Stomach smooth muscle (tissue), 2 donors: ENCODE results near the gene POLR1A.

ENCODE experiments used
- H3K27ac ChIP-seq: one replicate; pipeline ENCODE4 v1.7.0; 2013; ENCODE audit warnings: mild to moderate bottlenecking, low read length, inconsistent platforms
- H3K27me3 ChIP-seq, 2 donors: one replicate each; pipeline ENCODE4 v1.7.0; 2013; ENCODE audit warnings: low read length in 2 of 2; ENCODE audit not compliant: insufficient read depth in 2 of 2, control insufficient read depth in 1 of 2
- H3K36me3 ChIP-seq, 2 donors: one replicate each; pipeline ENCODE4 v1.7.0; 2013; ENCODE audit warnings: low read length in 2 of 2; ENCODE audit not compliant: control insufficient read depth in 2 of 2, insufficient read depth in 2 of 2
- H3K4me1 ChIP-seq: one replicate; pipeline ENCODE4 v1.7.0; 2013; ENCODE audit warnings: low read length; ENCODE audit not compliant: control insufficient read depth, insufficient read depth
- H3K4me3 ChIP-seq, 2 donors: one replicate each; pipeline ENCODE4 v1.7.0; 2013; ENCODE audit warnings: low read length in 2 of 2
- H3K9ac ChIP-seq, 2 donors: one replicate each; pipeline ENCODE4 v1.7.0; 2013; ENCODE audit warnings: low read length in 2 of 2, mild to moderate bottlenecking in 1 of 2
- H3K9me3 ChIP-seq, 2 donors: one replicate each; pipeline ENCODE4 v1.7.0; 2013; ENCODE audit warnings: low read length in 2 of 2; ENCODE audit not compliant: control insufficient read depth in 2 of 2
- donor health status: healthy.
- donor health status: Pancreatic carcinoma.

The POLR1A gene

DNA sequence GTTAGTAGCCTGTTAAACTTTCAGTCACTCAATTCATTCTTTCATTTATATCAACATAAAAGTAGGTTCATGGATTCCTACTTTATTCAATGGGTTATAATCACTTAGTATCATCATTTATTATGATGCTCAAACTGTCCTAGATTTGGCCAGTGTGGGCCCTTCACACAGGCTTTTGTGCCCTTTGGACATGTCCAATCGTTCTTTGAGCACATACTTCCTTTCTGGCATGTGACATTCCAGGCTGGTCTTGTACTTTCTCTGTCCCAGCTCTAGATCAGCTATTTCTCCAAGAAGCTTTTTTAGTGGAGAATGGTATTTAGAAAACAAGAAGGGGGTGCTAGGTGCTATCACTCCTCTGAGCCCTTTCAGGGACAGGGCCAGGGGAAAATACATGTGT, 11.5 kb downstream of the POLR1A start:
- no peaks in the 10 kb centered on the region for H3K9me3 ChIP-seq
- no peak overlapping the region for H3K27ac ChIP-seq
- H3K27me3 ChIP-seq: no peaks in the 10 kb centered on the region
- H3K4me3 ChIP-seq: no peak overlapping the region
- H3K4me1 ChIP-seq: no peaks in the 10 kb centered on the region
- no peak overlapping the region for H3K9ac ChIP-seq
- H3K36me3 ChIP-seq: peaks cover 32 to 33% of the 10 kb centered on the region in 2 donors

DNA sequence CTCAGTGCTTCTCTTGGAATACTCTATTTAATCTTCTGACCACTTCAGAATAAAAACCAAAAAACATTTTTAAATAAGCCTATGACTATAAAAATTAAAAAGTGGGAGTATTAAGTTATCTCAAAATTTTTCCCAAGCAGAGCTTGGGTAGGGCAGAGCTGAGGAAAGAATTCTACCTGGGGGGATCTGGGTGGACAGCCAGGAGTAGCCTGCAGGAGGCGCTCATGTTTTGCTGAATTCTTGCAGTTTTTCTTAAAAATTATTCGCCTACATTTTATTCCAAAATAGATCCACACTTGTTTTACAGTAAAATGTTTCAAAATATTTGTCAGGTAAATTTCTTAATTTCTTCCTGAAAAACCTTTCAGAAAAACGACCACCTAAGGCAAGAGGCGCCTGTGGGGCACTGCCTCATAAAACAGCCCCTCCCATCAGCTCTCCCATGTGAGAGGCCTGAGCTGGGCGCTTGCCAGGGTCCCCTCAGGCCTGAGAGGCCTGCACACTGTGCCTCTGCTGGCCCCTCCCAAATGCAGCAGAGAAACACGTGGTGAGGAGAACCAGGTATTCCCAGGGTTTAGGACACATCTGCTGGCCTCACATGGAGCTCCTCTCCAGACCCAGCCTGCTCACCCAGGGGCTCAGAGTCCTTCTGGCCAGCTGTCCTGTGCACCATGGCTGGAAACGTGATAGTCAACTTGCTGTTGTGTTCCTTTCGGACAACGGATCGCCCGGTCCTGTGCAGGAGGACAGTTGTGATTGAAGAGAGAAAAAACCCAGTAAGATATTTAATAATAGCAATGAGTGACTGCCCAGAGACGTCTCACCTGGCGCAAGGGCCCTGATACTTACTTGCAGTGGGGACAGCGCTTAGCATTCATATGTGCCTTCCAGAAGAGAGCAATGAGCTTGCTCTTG, 17.5 kb downstream of the POLR1A start:
- no peaks in the 10 kb centered on the region for H3K27me3 ChIP-seq
- H3K4me1 ChIP-seq: no peaks in the 10 kb centered on the region
- no peak overlapping the region for H3K27ac ChIP-seq
- H3K36me3 ChIP-seq: peaks cover 33 to 41% of the 10 kb centered on the region in 2 donors
- H3K4me3 ChIP-seq: no peak overlapping the region
- no peaks in the 10 kb centered on the region for H3K9me3 ChIP-seq
- no peak overlapping the region for H3K9ac ChIP-seq

DNA sequence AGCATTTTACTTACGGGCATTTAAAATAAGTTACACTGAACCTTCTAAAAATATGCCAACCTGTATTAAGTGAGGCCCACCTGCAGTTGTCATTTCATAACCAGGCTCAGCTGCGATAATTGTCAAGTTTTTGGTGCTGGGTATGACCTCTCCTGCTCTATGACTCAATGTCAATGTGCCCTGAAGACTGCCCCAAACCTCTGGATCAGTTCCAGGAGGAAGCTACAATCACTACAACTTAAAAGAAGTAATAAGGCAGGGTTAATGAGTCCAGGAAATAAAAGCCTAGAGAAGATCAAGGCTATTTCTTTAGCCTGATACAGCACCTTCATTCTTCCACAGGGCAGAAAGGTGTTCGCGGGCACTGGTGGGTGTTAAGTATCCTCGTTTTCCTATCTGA, 22.9 kb downstream of the POLR1A start:
- no peak overlapping the region for H3K9ac ChIP-seq
- no peak overlapping the region for H3K27ac ChIP-seq
- H3K27me3 ChIP-seq: no peaks in the 10 kb centered on the region
- H3K4me3 ChIP-seq: no peak overlapping the region
- peaks cover 31 to 35% of the 10 kb centered on the region in 2 donors for H3K36me3 ChIP-seq
- no peaks in the 10 kb centered on the region for H3K9me3 ChIP-seq
- H3K4me1 ChIP-seq: peaks cover 12% of the 10 kb centered on the region

DNA sequence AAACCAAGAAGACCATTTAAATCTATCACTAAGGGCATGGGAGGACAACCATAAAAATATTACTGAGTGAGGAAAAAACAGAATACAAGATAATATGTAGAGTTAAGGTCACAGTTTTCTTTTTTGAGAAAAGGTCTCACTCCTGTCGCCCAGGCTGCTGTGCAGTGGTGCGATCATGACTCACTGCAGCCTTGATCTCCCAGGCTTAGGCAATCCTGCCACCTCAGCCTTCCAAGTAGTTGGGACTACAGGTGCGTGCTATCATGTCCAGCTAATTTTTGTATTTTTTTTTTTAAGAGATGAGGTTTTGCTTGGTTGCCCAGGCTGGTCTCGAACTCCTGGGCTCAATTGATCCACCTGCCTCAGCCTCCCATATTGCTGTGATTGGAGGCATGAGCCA, 24.0 kb downstream of the POLR1A start:
- H3K27ac ChIP-seq: no peak overlapping the region
- no peaks in the 10 kb centered on the region for H3K9me3 ChIP-seq
- peaks cover 33 to 39% of the 10 kb centered on the region in 2 donors for H3K36me3 ChIP-seq
- H3K27me3 ChIP-seq: no peaks in the 10 kb centered on the region
- H3K9ac ChIP-seq: no peak overlapping the region
- peaks cover 12% of the 10 kb centered on the region for H3K4me1 ChIP-seq
- no peak overlapping the region for H3K4me3 ChIP-seq

DNA sequence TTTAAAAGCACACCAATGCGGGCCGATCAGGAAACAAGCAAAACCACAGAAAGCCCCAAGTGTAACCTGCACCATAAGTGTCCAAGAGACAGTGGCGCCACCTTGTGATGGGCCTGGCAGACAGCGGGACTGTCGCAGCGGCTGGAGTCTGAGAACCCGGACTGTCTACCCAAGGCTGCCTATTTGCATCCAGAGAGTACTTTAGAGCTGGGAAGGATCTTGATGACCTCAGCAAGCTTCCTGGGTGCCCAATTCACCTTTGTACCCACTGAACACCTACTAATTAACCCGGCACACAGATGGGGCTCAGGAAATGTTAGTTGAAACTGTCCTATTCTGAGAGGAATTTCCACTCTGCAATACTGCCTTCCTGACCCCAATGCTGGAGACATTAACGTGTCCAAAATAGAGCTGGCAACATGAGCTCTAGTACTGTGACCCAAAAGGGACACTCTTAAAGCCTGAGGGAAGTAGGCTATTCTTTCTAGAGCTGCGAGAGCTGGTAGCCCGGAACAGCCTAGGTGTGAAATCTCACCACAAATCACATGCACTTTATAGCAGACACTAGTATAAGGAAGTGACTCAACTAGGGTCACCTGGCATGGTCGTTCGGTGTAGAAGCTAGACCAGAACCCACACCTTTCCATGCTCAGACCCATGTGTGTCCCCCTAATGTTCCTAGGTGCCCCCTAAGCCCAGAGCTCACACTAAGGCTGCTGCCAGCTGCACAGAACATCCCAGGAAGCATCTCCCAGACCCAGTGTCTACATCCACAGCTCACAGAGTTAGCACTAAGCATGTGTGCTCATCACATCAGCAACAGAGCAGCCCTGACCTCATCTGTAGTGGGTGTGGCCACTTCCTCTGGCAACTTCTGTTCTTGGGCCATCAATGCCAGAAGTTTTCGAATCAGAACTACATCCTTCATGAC, 25.4 kb downstream of the POLR1A start:
- Histone ChIP-seq H3K4me1 (peaks cover 12% of the 10 kb centered on the region), H3K9me3 (no peaks in the 10 kb centered on the region), H3K36me3 (peaks cover 36 to 39% of the 10 kb centered on the region in 2 donors), H3K27me3 (no peaks in the 10 kb centered on the region), H3K27ac (no peak overlapping the region), H3K4me3 (no peak overlapping the region), H3K9ac (no peak overlapping the region)

DNA sequence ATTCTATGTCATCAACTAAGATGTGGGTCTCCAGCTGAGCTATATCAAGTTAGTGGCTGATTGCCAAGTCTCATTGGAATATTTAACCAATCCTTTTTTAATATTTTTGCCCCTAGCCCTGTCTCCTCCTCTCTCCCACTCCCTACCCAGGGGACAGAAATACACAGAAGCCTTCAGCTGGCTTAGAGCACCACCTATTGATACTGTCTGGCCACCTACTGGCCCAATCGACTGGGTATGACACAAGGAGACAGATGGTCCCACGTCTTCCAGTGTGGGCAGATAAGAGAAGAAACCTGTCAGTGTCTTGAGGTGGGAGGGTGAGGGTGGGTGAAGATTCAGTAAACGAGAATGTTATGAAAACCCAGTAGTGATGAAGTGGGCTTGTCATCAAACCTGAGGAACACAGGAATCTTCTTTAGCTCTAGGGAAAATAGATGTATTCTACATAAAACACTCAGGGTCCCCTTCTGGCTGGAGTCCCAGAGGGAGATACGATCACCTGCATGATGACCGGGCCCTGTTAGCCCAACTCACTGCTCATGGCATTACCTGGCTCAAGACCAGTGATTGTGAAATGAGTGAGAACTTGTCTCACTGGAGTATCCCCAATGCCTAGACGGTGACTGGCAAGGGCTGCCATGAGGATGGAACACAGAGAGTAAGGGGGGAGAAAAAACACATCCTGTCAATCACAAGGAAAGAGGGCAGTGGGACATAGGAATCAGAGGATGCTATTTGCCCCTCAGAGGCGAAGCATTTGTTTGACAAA, 26.7 kb downstream of the POLR1A start:
- H3K36me3 ChIP-seq: peaks cover 43 to 48% of the 10 kb centered on the region in 2 donors
- no peak overlapping the region for H3K27ac ChIP-seq
- peaks cover 12% of the 10 kb centered on the region for H3K4me1 ChIP-seq
- no peak overlapping the region for H3K4me3 ChIP-seq
- H3K9ac ChIP-seq: no peak overlapping the region
- no peaks in the 10 kb centered on the region for H3K27me3 ChIP-seq
- H3K9me3 ChIP-seq: no peaks in the 10 kb centered on the region

DNA sequence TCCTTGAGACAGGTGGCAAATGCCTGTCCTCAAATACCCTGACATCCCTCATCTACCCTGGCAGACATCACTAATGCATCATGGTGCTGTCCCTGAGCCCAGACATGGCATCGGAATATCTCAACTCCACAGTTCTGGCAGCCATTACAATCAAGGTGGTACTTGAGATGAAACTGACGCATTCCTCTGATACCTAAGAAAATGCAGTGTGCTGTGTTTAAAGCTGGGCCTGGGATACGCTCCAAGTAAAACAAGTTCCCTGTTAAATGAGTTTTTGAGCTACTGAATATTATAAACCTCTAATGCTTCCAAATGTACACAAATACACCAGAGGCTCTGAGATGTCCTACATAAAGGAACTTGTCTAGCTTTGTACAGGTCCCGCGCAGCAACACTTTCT, 29.8 kb downstream of the POLR1A start:
- Histone ChIP-seq H3K36me3 (peaks cover 48 to 53% of the 10 kb centered on the region in 2 donors), H3K9me3 (no peaks in the 10 kb centered on the region), H3K27me3 (no peaks in the 10 kb centered on the region), H3K4me3 (no peak overlapping the region), H3K27ac (no peak overlapping the region), H3K4me1 (peaks cover 24% of the 10 kb centered on the region), H3K9ac (no peak overlapping the region)

DNA sequence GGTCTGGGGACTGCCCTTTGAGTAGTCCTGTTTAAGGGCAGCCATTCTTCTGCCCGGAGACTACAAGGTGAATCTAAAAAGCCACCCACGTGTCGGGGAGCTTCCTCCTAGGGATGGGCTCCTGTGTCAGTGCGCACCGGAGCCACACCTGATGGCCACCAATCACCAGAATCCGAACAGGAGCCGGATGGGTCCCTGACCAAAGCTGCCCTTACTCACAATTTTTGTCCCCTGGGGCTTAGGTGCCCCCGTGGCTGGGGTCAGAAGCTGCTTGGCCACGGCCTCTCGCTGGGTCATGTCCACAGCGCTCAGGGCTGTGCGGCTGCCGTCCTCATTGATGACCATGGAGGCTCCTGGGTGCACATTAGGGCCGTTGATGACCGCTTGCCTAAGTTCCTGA, 30.9 kb downstream of the POLR1A start:
- no peaks in the 10 kb centered on the region for H3K9me3 ChIP-seq
- H3K9ac ChIP-seq: no peak overlapping the region
- no peaks in the 10 kb centered on the region for H3K27me3 ChIP-seq
- peaks cover 44 to 49% of the 10 kb centered on the region in 2 donors for H3K36me3 ChIP-seq
- no peak overlapping the region for H3K27ac ChIP-seq
- H3K4me1 ChIP-seq: peaks cover 13% of the 10 kb centered on the region
- no peak overlapping the region for H3K4me3 ChIP-seq

DNA sequence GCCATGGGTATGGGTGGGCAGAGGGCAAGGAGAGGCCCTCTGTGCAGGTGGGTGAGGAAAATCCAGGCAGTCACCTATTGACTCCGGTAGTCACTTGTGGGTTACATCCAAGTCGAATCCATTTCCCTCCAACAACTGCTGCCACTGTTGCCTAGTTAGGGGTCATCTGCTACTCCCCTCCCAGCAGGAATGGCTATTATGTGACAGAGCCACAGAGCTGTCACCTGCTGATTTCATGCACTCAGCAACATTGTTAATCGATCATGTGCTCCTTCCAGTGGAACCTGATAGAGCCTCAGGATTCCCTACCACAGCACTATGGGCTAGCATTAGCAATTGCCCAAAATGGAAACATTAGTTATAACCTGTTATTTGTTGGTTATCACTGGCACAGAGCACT, 31.4 kb downstream of the POLR1A start:
- peaks cover 50 to 54% of the 10 kb centered on the region in 2 donors for H3K36me3 ChIP-seq

DNA sequence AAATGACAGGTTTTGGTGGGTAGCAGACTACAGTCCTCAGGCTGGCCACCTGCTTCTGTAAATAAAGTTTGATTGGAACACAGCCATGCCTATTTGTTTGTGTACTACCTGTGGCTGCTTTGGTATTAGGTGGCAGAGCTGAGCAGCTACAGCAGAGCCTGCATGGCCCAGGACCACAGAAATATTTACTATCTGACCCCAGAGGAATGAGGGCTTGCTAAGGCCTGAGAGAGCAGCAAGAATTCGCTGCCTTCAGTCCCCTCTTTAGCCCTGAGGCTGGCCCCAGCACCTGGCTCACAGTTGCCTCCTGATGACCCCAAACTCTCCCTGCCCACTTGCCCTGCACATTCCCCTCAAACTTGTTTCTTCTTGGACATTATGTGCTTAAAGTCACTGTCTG, 32.5 kb downstream of the POLR1A start:
- H3K9ac ChIP-seq: no peak overlapping the region
- H3K27me3 ChIP-seq: no peaks in the 10 kb centered on the region
- H3K4me1 ChIP-seq: peaks cover 16% of the 10 kb centered on the region
- H3K36me3 ChIP-seq: peaks cover 55 to 58% of the 10 kb centered on the region in 2 donors
- no peaks in the 10 kb centered on the region for H3K9me3 ChIP-seq
- H3K27ac ChIP-seq: no peak overlapping the region
- no peak overlapping the region for H3K4me3 ChIP-seq

More for the DNA sequence above, 31.4 kb downstream of the POLR1A start:
- Histone ChIP-seq H3K4me3 (no peak overlapping the region), H3K27me3 (no peaks in the 10 kb centered on the region), H3K9me3 (no peaks in the 10 kb centered on the region), H3K9ac (no peak overlapping the region), H3K4me1 (peaks cover 11% of the 10 kb centered on the region), H3K27ac (no peak overlapping the region)
